Left renal cortex interstitium (tissue), 4 donors: Measurements from ENCODE around the gene ZNHIT1. TPM values are rescaled to one million over a fixed set of nuclear protein-coding genes. Genes with fewer than 3 reads are reported as not detected.

Experiments
- DNase-seq, 4 donors: peaks; one replicate each; pipeline ENCODE4 v3.0.0-alpha.2; 2013; ENCODE audit warnings: low read depth in 4 of 4, low spot score in 2 of 4, missing footprints in 1 of 4
- polyA plus RNA-seq, 4 donors: library from polyadenylated mRNA; unstranded; fragments of 120-200 nt; gene quantifications; one replicate each; pipeline ENCODE4 v1.2.1, GENCODE V29; 2013; ENCODE audit not compliant: insufficient read length in 4 of 4

Gene ZNHIT1
- polyA plus RNA-seq, 4 donors: 51.0 to 85.2 (median 71.8) TPM

DNA sequence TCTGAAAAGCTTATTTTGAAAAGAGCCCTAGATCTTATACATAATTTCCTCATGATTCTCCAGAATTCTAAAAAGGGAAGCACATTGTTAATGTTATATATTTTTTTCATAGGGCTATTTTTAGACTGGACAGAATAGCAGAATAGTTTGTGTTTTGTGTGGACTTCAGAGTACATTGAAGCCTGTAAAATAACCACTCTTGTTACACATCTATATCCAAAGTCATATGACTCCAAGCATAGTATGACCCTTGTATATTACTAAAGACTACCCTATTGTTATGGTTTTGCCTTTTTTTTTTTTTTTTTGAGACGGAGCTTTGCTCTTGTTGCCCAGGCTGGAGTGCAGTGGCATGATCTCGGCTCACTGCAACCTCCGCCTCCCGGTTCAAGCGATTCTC lies 53.1 kb downstream of the ZNHIT1 start:
- no peak for DNase-seq

DNA sequence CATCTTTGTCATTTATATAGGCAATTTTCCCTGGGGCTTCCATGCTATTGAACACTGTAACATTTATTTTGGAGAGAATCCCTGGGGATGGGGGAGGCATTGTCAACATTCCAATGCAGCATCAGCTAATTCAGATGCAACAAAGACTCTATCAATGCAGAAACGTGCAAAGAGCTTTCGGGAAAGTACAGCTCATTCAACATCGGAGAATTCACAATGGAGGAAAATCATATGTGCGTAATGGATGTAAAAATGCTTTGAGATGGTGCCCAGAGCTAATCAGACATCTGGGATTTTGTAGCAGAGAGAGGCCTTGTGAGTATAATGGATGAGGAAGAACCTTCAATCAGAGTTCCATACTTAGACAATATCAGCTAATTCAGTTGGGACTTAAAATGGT lies 55.2 kb downstream of the ZNHIT1 start:
- DNase-seq: no peak

Other genes with a start within 250 kb of the ZNHIT1 start
- gene MUC12, start 248.6 kb upstream of the ZNHIT1 start, polyA plus RNA-seq: under 1 TPM in 3 of 4 donors, not detected in 1; 0.18 to 0.23 (median 0.22) TPM
- not detected for gene MUC17, start 198.1 kb upstream of the ZNHIT1 start, polyA plus RNA-seq
- gene TRIM56, start 132.7 kb upstream of the ZNHIT1 start, polyA plus RNA-seq: 10 to 100 TPM; 14.3 to 23.1 (median 17.8) TPM
- 1 to 10 TPM in 2 of 4 donors, under 1 TPM in 2; 0.72 to 5.8 (median 1.2) TPM for gene SERPINE1, start 91.1 kb upstream of the ZNHIT1 start, polyA plus RNA-seq
- gene AP1S1, start 63.7 kb upstream of the ZNHIT1 start, polyA plus RNA-seq: 10 to 100 TPM; 69.5 to 88.3 (median 72.3) TPM
- gene VGF, start 52.6 kb upstream of the ZNHIT1 start, polyA plus RNA-seq: under 1 TPM; 0.07 to 0.38 (median 0.20) TPM
- gene NAT16, start 37.9 kb upstream of the ZNHIT1 start, polyA plus RNA-seq: under 1 TPM in 2 of 4 donors, not detected in 2; 0.09 to 0.10 TPM
- gene MOGAT3, start 17.1 kb upstream of the ZNHIT1 start, polyA plus RNA-seq: 1 to 10 TPM in 1 of 4 donors, under 1 TPM in 3; 0.27 to 1.2 (median 0.82) TPM
- gene PLOD3, start 584 bp upstream of the ZNHIT1 start, polyA plus RNA-seq: 10 to 100 TPM; 39.6 to 51.5 (median 48.8) TPM
- gene CLDN15, start 19.6 kb downstream of the ZNHIT1 start, polyA plus RNA-seq: 10 to 100 TPM in 2 of 4 donors, 1 to 10 TPM in 2; 7.3 to 18.3 (median 13.0) TPM
- gene FIS1, start 26.9 kb downstream of the ZNHIT1 start, polyA plus RNA-seq: 100 to 1,000 TPM; 147 to 180 (median 164) TPM
- gene IFT22, start 103.6 kb downstream of the ZNHIT1 start, polyA plus RNA-seq: 10 to 100 TPM; 69.0 to 79.6 (median 76.0) TPM
- gene COL26A1, start 144.7 kb downstream of the ZNHIT1 start, polyA plus RNA-seq: 10 to 100 TPM; 23.1 to 36.3 (median 29.9) TPM